Natural killer cell (primary cell): ENCODE measurements around the gene GPHA2. TPM values are rescaled to one million over a fixed set of nuclear protein-coding genes. Genes with fewer than 3 reads are reported as not detected.
A peak's percentile ranks its signal among the peaks of the same experiment; 100 is the strongest.

ENCODE experiments used
- ATAC-seq, 3 donors: fragments of 150-1000 bp in 2 of 3; fragments of 200-7000 bp in 1 of 3; cut with Tn5 transposase; 1 replicate in 1 of 3; 2 replicates in 2 of 3; pipeline ENCODE4 v1.10.0; 2021; ENCODE audit warnings: mild to moderate bottlenecking in 2 of 3, moderate library complexity in 2 of 3
- DNase-seq, 2 donors: peaks; one replicate each; pipeline versions ENCODE4 v3.0.0 to v3.0.0-alpha.2; 2013 to 2021; ENCODE audit warnings: mixed read lengths in 1 of 2
- H3K27ac ChIP-seq: one replicate; pipeline ENCODE4 v1.5.1; 2013; ENCODE audit warnings: mild to moderate bottlenecking, low read length
- H3K27me3 ChIP-seq: one replicate; pipeline ENCODE4 v1.6.1; 2013; ENCODE audit warnings: low read length; ENCODE audit not compliant: control insufficient read depth, insufficient read depth
- H3K36me3 ChIP-seq: one replicate; pipeline ENCODE4 v1.6.1; 2013; ENCODE audit warnings: low read length; ENCODE audit not compliant: control insufficient read depth, insufficient read depth
- H3K4me1 ChIP-seq: one replicate; pipeline ENCODE4 v1.6.1; 2013; ENCODE audit warnings: low read length; ENCODE audit not compliant: control insufficient read depth, insufficient read depth
- H3K4me3 ChIP-seq: one replicate; pipeline ENCODE4 v1.5.1; 2013; ENCODE audit warnings: low read length
- H3K9me3 ChIP-seq: one replicate; pipeline ENCODE4 v1.6.1; 2013; ENCODE audit warnings: low read length; ENCODE audit not compliant: control insufficient read depth, insufficient read depth
- H3K27ac Mint-ChIP-seq, 2 donors: one replicate each; pipeline ENCODE4 v1.8.0; 2022; ENCODE audit warnings: mild to moderate bottlenecking in 2 of 2, mixed read lengths in 2 of 2, moderate library complexity in 1 of 2
- H3K27me3 Mint-ChIP-seq, 2 donors: one replicate each; pipeline ENCODE4 v1.8.0; 2022; ENCODE audit warnings: low read depth in 2 of 2, mixed read lengths in 2 of 2
- H3K36me3 Mint-ChIP-seq: one replicate; pipeline ENCODE4 v1.8.0; 2022; ENCODE audit warnings: mixed read lengths
- H3K4me1 Mint-ChIP-seq, 2 donors: one replicate each; pipeline ENCODE4 v1.8.0; 2022; ENCODE audit warnings: mixed read lengths in 2 of 2
- H3K4me3 Mint-ChIP-seq: one replicate; pipeline ENCODE4 v1.8.0; 2022; ENCODE audit warnings: mild to moderate bottlenecking, moderate library complexity, mixed read lengths
- H3K9me3 Mint-ChIP-seq, 2 donors: one replicate each; pipeline ENCODE4 v1.8.0; 2022; ENCODE audit warnings: mixed read lengths in 2 of 2
- WGBS: methylation state at CpG from one replicate; pipeline ENCODE4 v1.1.7; 2013; ENCODE audit warnings: missing lambda C conversion rate; ENCODE audit not compliant: insufficient coverage; 5-methylcytosine and 5-hydroxymethylcytosine counted together
- intact Hi-C: fragments of 100-400 bp; cut with micrococcal nuclease; formaldehyde crosslinking; loops from one replicate; pipeline ENCODE4 v1.14.2; 2022
- total RNA-seq, 4 donors: library from RNA; stranded (reverse); fragments of 120-200 nt in 1 of 4; gene quantifications; one replicate each; pipeline versions ENCODE4 v1.2.3 to v1.2.4, GENCODE V29; 2013 to 2022
- TF ChIP-seq, protein P1 (sequence below): fragments of 200-600 bp; IDR thresholded peaks from one replicate; pipeline ENCODE4 v1.8.0; 2022; ENCODE audit warnings: antibody characterized with exemption

Gene GPHA2
- total RNA-seq, 3 donors from 2014 or later (not counting 1 experiment from before 2014, with no cell fraction given), result not detected

DNA sequence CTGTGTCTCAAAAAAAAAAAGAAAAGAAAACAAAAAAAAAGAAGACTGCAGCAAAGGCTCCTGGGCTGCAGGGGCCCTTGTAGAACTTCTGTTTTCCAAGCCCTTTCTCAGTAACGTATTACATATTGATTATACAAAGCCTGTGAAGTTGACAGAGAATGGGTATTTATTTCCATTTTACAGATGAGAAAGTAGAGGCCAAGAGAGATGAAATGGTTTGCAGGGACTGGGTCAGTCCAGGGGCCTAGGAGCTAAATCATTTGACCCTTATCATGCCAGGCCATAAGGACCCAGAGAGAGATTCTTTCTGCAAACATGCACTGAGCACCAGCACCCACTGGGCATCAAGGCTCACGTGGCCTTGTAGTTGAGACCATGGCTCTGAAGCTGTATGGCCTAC is 6.7 kb downstream of the GPHA2 start:
- ATAC-seq (no peak), DNase-seq (no peak)
- H3K27ac Mint-ChIP-seq, result no peak overlapping the region
- H3K4me3 ChIP-seq, result no peak overlapping the region
- H3K27ac ChIP-seq, result no peak overlapping the region
- no peaks in the 10 kb centered on the region for H3K9me3 ChIP-seq
- WGBS, result 94% methylated on average over 2 of the region's 2 CpGs
- H3K4me3 Mint-ChIP-seq, result no peak overlapping the region
- H3K36me3 Mint-ChIP-seq, result no peaks in the 10 kb centered on the region
- peaks cover 30% of the 10 kb centered on the region for H3K36me3 ChIP-seq
- H3K4me1 Mint-ChIP-seq, result peaks cover 5 to 21% of the 10 kb centered on the region in 2 donors
- no peaks in the 10 kb centered on the region for H3K27me3 Mint-ChIP-seq
- TF ChIP-seq, protein P1, sequence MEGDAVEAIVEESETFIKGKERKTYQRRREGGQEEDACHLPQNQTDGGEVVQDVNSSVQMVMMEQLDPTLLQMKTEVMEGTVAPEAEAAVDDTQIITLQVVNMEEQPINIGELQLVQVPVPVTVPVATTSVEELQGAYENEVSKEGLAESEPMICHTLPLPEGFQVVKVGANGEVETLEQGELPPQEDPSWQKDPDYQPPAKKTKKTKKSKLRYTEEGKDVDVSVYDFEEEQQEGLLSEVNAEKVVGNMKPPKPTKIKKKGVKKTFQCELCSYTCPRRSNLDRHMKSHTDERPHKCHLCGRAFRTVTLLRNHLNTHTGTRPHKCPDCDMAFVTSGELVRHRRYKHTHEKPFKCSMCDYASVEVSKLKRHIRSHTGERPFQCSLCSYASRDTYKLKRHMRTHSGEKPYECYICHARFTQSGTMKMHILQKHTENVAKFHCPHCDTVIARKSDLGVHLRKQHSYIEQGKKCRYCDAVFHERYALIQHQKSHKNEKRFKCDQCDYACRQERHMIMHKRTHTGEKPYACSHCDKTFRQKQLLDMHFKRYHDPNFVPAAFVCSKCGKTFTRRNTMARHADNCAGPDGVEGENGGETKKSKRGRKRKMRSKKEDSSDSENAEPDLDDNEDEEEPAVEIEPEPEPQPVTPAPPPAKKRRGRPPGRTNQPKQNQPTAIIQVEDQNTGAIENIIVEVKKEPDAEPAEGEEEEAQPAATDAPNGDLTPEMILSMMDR, result no peak
- H3K4me1 ChIP-seq, result peaks cover 17% of the 10 kb centered on the region
- H3K9me3 Mint-ChIP-seq, result no peaks in the 10 kb centered on the region
- intact Hi-C loops, result no loop called here
- H3K27me3 ChIP-seq, result no peaks in the 10 kb centered on the region

DNA sequence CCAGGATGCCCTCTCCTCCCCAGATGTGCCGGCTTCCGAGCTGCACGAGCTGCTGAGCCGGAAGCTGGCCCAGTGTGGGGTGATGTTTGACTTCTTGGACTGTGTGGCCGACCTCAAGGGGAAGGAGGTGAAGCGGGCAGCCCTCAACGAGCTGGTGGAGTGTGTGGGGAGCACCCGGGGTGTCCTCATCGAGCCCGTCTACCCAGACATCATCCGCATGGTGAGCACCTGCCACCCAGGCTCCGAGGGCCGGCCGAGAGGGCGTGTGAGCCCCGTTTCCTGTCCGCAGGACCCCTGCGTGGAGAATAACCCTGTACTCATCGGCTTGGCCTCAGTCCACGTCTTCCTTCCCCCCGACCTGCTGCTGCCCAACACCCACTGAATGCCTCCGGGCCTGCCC is 9.0 kb downstream of the GPHA2 start:
- no peak for DNase-seq
- H3K27me3 ChIP-seq, result no peaks in the 10 kb centered on the region
- H3K4me3 ChIP-seq, result no peak overlapping the region
- Mint-ChIP-seq H3K4me3 (peak overlapping the region; percentile 47), H3K27me3 (no peaks in the 10 kb centered on the region), H3K27ac (peak overlapping the region; percentile 29 to 99), H3K9me3 (no peaks in the 10 kb centered on the region), H3K4me1 (peaks cover 5 to 23% of the 10 kb centered on the region in 2 donors), H3K36me3 (no peaks in the 10 kb centered on the region)
- no peak for ATAC-seq
- peaks cover 25% of the 10 kb centered on the region for H3K4me1 ChIP-seq
- H3K9me3 ChIP-seq, result no peaks in the 10 kb centered on the region
- H3K27ac ChIP-seq, result no peak overlapping the region
- intact Hi-C loops, result no loop called here
- TF ChIP-seq, protein P1, result no peak
- peaks cover 15% of the 10 kb centered on the region for H3K36me3 ChIP-seq
- 77% methylated on average over 22 of the region's 22 CpGs for WGBS

DNA sequence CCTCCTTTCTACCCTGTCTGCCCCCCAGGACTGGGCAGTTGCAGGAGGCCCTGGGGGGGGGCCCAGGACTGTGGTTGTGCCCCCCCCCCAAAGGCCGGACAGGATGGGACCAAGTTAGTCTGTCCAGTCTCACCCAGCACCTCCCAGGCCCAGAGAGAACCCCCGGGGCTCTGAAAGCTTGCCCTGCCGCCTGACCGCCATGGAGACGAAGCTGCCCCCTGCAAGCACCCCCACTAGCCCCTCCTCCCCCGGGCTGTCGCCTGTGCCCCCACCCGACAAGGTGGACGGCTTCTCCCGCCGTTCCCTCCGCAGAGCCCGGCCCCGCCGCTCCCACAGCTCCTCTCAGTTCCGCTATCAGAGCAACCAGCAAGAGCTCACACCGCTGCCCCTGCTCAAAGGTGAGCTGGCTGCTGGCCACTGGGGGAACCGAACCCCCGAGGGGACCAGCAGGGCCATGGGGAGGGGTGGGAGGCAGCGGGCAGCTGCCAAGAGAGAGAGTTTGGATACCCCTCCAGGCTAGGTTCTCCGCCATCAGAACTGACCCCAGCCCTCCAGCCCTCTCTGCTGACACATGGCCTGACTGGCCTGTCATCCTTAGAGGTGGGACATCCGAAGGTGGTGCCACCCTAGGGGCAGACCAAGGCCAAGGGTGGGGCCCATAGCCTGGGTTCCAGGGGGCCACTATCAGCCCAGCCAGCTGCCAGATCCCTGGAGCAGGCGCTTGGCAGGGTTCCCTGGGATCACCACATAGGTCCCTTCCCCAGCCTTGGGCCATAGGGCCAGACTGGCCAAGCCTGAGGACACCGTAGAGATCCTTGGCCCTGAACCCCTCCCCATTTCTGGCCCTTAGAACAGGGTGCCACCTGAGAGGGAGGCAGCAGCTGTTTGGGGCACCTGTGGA is 9.9 kb downstream of the GPHA2 start:
- Mint-ChIP-seq H3K4me1 (peaks cover 5 to 23% of the 10 kb centered on the region in 2 donors), H3K9me3 (no peaks in the 10 kb centered on the region), H3K27me3 (no peaks in the 10 kb centered on the region), H3K27ac (peak overlapping the region in 1 of 2 donors; percentile 99), H3K4me3 (peak overlapping the region; percentile 97), H3K36me3 (no peaks in the 10 kb centered on the region)
- TF ChIP-seq, protein P1, result no peak
- no peaks in the 10 kb centered on the region for H3K27me3 ChIP-seq
- DNase-seq, result no peak
- H3K27ac ChIP-seq, result no peak overlapping the region
- ATAC-seq, result no peak
- intact Hi-C loops, result no loop called here
- no peak overlapping the region for H3K4me3 ChIP-seq
- no peaks in the 10 kb centered on the region for H3K9me3 ChIP-seq
- 90% methylated on average over 23 of the region's 24 CpGs for WGBS
- peaks cover 6% of the 10 kb centered on the region for H3K36me3 ChIP-seq
- H3K4me1 ChIP-seq, result peaks cover 25% of the 10 kb centered on the region
